Transverse colon (tissue), 4 donors: Measurements from ENCODE around the gene MRPL53.
"Not testable (repeated sequence)": the region's sequence is repeated elsewhere in the genome, so short reads cannot be mapped to it uniquely, and the experiment has no call there.

Experiments used
- CTCF ChIP-seq, 5 experiments: fragments of 200-600 bp in 3 of 5; fragments of 450-650 bp in 2 of 5; sonication (generic) in 3 of 5; IDR thresholded peaks; 1 replicate in 2 of 5; 2 replicates in 3 of 5; pipeline ENCODE4 v1.5.1; 2016 to 2017; ENCODE audit warnings: antibody characterized with exemption in 5 of 5, inconsistent platforms in 3 of 5, mild to moderate bottlenecking in 2 of 5, moderate library complexity in 1 of 5
- EP300 ChIP-seq: sonication (generic); formaldehyde crosslinking; IDR thresholded peaks from one replicate; pipeline ENCODE4 v1.6.1; 2017; ENCODE audit warnings: antibody characterized with exemption, low read depth
- POLR2A ChIP-seq: fragments of 450-650 bp; IDR thresholded peaks from one replicate; pipeline ENCODE4 v1.6.1; 2016; ENCODE audit warnings: antibody characterized with exemption, mild to moderate bottlenecking, moderate library complexity
- POLR2AphosphoS5 ChIP-seq, 3 donors: sonication (generic); formaldehyde crosslinking; IDR thresholded peaks; one replicate each; pipeline ENCODE4 v1.6.1; 2016; ENCODE audit warnings: antibody characterized with exemption in 3 of 3

- not testable (repeated sequence) for TF ChIP-seq CTCF (IDR thresholded peaks at IDR 0.05); POLR2A; EP300; POLR2AphosphoS5 (IDR thresholded peaks at IDR 0.05)
Measured at GRCh38 chr2:74460187-74460586, 12.3 kb downstream of the MRPL53 start.
